Fibroblast of lung (primary cell): Measurements from ENCODE around the gene MMAA. TPM values are rescaled to one million over a fixed set of nuclear protein-coding genes. Genes with fewer than 3 reads are reported as not detected.
"Not testable (repeated sequence)": the region's sequence is repeated elsewhere in the genome, so short reads cannot be mapped to it uniquely, and the experiment has no call there.

Experiments
- DNase-seq, 2 donors: peaks; one replicate each; pipeline versions ENCODE4 v3.0.0 to v3.0.0-alpha.2; 2010; ENCODE audit warnings: low read depth in 2 of 2
- H2AFZ ChIP-seq: 2 replicates; pipeline ENCODE4 v1.5.1; 2012; ENCODE audit warnings: low read length, control low read depth, inconsistent platforms
- H3K27ac ChIP-seq: 2 replicates; pipeline ENCODE4 v1.5.1; 2011; ENCODE audit warnings: low read length, control low read depth; ENCODE audit not compliant: insufficient read depth
- H3K27me3 ChIP-seq: 2 replicates; pipeline ENCODE4 v1.5.1; 2011; ENCODE audit warnings: mild to moderate bottlenecking, low read length; ENCODE audit not compliant: control insufficient read depth, insufficient read depth
- H3K36me3 ChIP-seq: 2 replicates; pipeline ENCODE4 v1.5.1; 2011; ENCODE audit warnings: low read length; ENCODE audit not compliant: control insufficient read depth, insufficient read depth
- H3K4me1 ChIP-seq: 2 replicates; pipeline ENCODE4 v1.5.1; 2011; ENCODE audit warnings: low read length; ENCODE audit not compliant: control insufficient read depth, insufficient read depth; ENCODE audit errors: extremely low read depth
- H3K4me2 ChIP-seq: 2 replicates; pipeline ENCODE4 v1.5.1; 2011; ENCODE audit warnings: low read length, control low read depth; ENCODE audit not compliant: insufficient read depth; ENCODE audit errors: extremely low read depth
- H3K4me3 ChIP-seq, 4 experiments: fragments of 200-600 bp in 1 of 4; sonication (generic) in 1 of 4; replicated peaks in 1 of 4; 2 replicates each; pipeline ENCODE4 v1.5.1; 2011 to 2016; ENCODE audit warnings: low read length in 4 of 4, low read depth in 3 of 4, mild to moderate bottlenecking in 3 of 4, control low read depth in 2 of 4, inconsistent platforms in 1 of 4, mixed read lengths in 1 of 4; ENCODE audit not compliant: insufficient read depth in 1 of 4; ENCODE audit errors: control extremely low read depth in 1 of 4
- H3K79me2 ChIP-seq: 2 replicates; pipeline ENCODE4 v1.5.1; 2012; ENCODE audit warnings: mild to moderate bottlenecking, low read length, inconsistent platforms; ENCODE audit not compliant: control insufficient read depth, insufficient read depth
- H3K9ac ChIP-seq: 2 replicates; pipeline ENCODE4 v1.5.1; 2011; ENCODE audit warnings: mild to moderate bottlenecking, low read length, control low read depth; ENCODE audit not compliant: insufficient read depth
- H3K9me3 ChIP-seq: 2 replicates; pipeline ENCODE4 v1.5.1; 2012; ENCODE audit warnings: low read depth, low read length; ENCODE audit not compliant: control insufficient read depth, insufficient read depth
- H4K20me1 ChIP-seq: 2 replicates; pipeline ENCODE4 v1.5.1; 2011; ENCODE audit warnings: low read length; ENCODE audit not compliant: control insufficient read depth, insufficient read depth; ENCODE audit errors: extremely low read depth
- CTCF ChIP-seq, 2 donors: IDR thresholded peaks in 1 of 2; conservative IDR thresholded peaks in 1 of 2; 1 replicate in 1 of 2; 2 replicates in 1 of 2; pipeline ENCODE4 v1.5.1; 2011 to 2012; ENCODE audit warnings: low read length in 2 of 2, control low read depth in 1 of 2, inconsistent platforms in 1 of 2, low read depth in 1 of 2, mild to moderate bottlenecking in 1 of 2
- EZH2 ChIP-seq: IDR thresholded peaks from 2 replicates; pipeline ENCODE4 v1.5.1; 2012; ENCODE audit warnings: low read length, control low read depth, mild to moderate bottlenecking; ENCODE audit errors: missing control alignments
- polyA plus RNA-seq, 2 donors: library from polyadenylated mRNA; depleted of rRNA in 1 of 2; stranded (reverse) in 1 of 2; unstranded in 1 of 2; fragments of >200 nt; gene quantifications; 2 replicates each; pipeline ENCODE4 v1.2.1, GENCODE V29; 2011 to 2012; ENCODE audit warnings: missing spikeins in 1 of 2
- total RNA-seq: library from RNA; depleted of rRNA; stranded (reverse); fragments of >200 nt; gene quantifications from 2 replicates; pipeline ENCODE4 v1.2.1, GENCODE V29; 2014

MMAA gene
- total and polyA plus RNA-seq, 2 donors (not counting 1 experiment from before 2014, with no cell fraction given): 2.8 to 5.4 TPM

GRCh38 chr4:145618210-145618931 lies 814 bp upstream of the MMAA start:
- Histone ChIP-seq H3K9ac (peak overlapping the region; percentile 80), H3K27ac (peak overlapping the region; percentile 86), H3K4me2 (peak overlapping the region; percentile 61), H2AFZ (peak overlapping the region; percentile 41), H4K20me1 (no peaks in the 10 kb centered on the region), H3K79me2 (peaks cover 6% of the 10 kb centered on the region), H3K4me3 (peak overlapping the region; percentile 55 to 94 (median 86)), H3K9me3 (no peaks in the 10 kb centered on the region), H3K36me3 (no peaks in the 10 kb centered on the region), H3K4me1 (no peaks in the 10 kb centered on the region), H3K27me3 (no peaks in the 10 kb centered on the region)
- TF ChIP-seq CTCF (conservative IDR thresholded peaks at IDR 0.05 in 1 of 2, IDR thresholded peaks at IDR 0.05 in 1 of 2; ENCODE audit: low read depth in 1 of 2, low read length in 2 of 2): no peak
- no peak for TF ChIP-seq EZH2
- DNase-seq: no peak

- Histone ChIP-seq H3K9ac (peak overlapping the region; percentile 80), H3K4me1 (peaks cover 4% of the 10 kb centered on the region), H2AFZ (peak overlapping the region; percentile 81), H3K27me3 (no peaks in the 10 kb centered on the region), H3K9me3 (no peaks in the 10 kb centered on the region), H3K4me2 (peak overlapping the region; percentile 81), H3K4me3 (peak overlapping the region; percentile 77 to 94 (median 86)), H3K79me2 (peaks cover 6% of the 10 kb centered on the region), H3K36me3 (no peaks in the 10 kb centered on the region), H3K27ac (peak overlapping the region; percentile 86), H4K20me1 (no peaks in the 10 kb centered on the region)
- TF ChIP-seq EZH2 (no peak), CTCF (conservative IDR thresholded peaks at IDR 0.05 in 1 of 2, IDR thresholded peaks at IDR 0.05 in 1 of 2; ENCODE audit: low read depth in 1 of 2, low read length in 2 of 2) (no peak)
- DNase-seq: peak; percentile 59 to 62
Measured at GRCh38 chr4:145619639-145619996, 433 bp downstream of the MMAA start.

GRCh38 chr4:145622067-145622466 lies 2.9 kb downstream of the MMAA start:
- not testable (repeated sequence) for DNase-seq, H3K4me2 ChIP-seq, H3K9ac ChIP-seq, H3K27ac ChIP-seq, H3K27me3 ChIP-seq, H3K36me3 ChIP-seq, H4K20me1 ChIP-seq, H2AFZ ChIP-seq, H3K9me3 ChIP-seq, H3K4me3 ChIP-seq, H3K4me1 ChIP-seq, H3K79me2 ChIP-seq
